ENCODE measurements around the gene TUBA3E. TPM values are rescaled to one million over a fixed set of nuclear protein-coding genes. Genes with fewer than 3 reads are reported as not detected.
"Not testable (repeated sequence)": the region's sequence is repeated elsewhere in the genome, so short reads cannot be mapped to it uniquely, and the experiment has no call there.

Gene TUBA3E
- total RNA-seq, 2 experiments from 2014 or later: not detected

- POLR2A ChIA-PET: not testable (repeated sequence)
These were observed 9.3 kb downstream of the TUBA3E start for GRCh38 chr2:130188958-130189357.

GRCh38 chr2:130187859-130188792, 10.1 kb downstream of the TUBA3E start:
- POLR2A ChIA-PET; H3K9me3 Mint-ChIP-seq (ENCODE audit: low read depth): not testable (repeated sequence)

More at GRCh38 chr2:130188958-130189357, 9.3 kb downstream of the TUBA3E start:
- CTCF ChIA-PET; ATAC-seq; H3K27ac Mint-ChIP-seq; H3K4me3 Mint-ChIP-seq; DNase-seq; H3K4me1 Mint-ChIP-seq; H3K27me3 Mint-ChIP-seq; H3K36me3 Mint-ChIP-seq (ENCODE audit: low read depth); H3K9me3 Mint-ChIP-seq (ENCODE audit: low read depth): not testable (repeated sequence)
- intact Hi-C loops (cut with DNase I, micrococcal nuclease): loop anchor here (5.0 kb wide), 1 partner anchor 1298 kb away; no protein-coding TSS in a partner anchor

DNA sequence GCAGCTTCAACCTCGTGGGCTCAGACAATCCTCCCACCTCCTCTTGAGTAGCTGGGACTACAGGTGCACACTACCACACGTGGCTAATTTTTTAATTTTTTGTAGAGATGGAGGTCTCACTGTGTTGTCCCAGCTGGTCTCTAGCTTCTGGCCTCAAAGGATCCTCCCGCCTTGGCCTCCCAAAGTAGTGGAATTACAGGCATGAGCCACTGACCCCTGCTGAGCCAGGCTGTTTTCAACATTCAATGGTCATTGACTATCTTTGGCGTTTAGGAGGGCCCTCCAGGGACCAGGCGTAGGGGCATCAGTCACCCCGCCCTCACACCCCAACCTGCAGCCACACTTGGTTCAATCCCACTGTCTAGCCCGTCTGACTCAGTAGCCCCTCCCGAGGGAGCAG, 11.0 kb downstream of the TUBA3E start:
- no peaks in the 10 kb centered on the region for H3K27me3 Mint-ChIP-seq
- peaks cover 8% of the 10 kb centered on the region for H3K4me1 Mint-ChIP-seq
- ChIA-PET POLR2A (no interaction called here), CTCF (no interaction called here)
- no peak overlapping the region for H3K4me3 Mint-ChIP-seq
- H3K36me3 Mint-ChIP-seq (ENCODE audit: low read depth): peaks cover 8% of the 10 kb centered on the region
- no peak for ATAC-seq
- no peaks in the 10 kb centered on the region for H3K9me3 Mint-ChIP-seq (ENCODE audit: low read depth)
- intact Hi-C loops (cut with DNase I, micrococcal nuclease): loop anchor here (5.0 kb wide), 1 partner anchor 1300 kb away; no protein-coding TSS in a partner anchor
- no peak for DNase-seq
- no peak overlapping the region for H3K27ac Mint-ChIP-seq

More at GRCh38 chr2:130187859-130188792, 10.1 kb downstream of the TUBA3E start:
- ATAC-seq; CTCF ChIA-PET; H3K27me3 Mint-ChIP-seq; DNase-seq; H3K4me3 Mint-ChIP-seq; H3K36me3 Mint-ChIP-seq (ENCODE audit: low read depth); H3K4me1 Mint-ChIP-seq: not testable (repeated sequence)
- peak overlapping the region; percentile 33 for H3K27ac Mint-ChIP-seq
- intact Hi-C loops (cut with DNase I, micrococcal nuclease): loop anchor here (5.0 kb wide), 1 partner anchor 1299 kb away; no protein-coding TSS in a partner anchor

DNA sequence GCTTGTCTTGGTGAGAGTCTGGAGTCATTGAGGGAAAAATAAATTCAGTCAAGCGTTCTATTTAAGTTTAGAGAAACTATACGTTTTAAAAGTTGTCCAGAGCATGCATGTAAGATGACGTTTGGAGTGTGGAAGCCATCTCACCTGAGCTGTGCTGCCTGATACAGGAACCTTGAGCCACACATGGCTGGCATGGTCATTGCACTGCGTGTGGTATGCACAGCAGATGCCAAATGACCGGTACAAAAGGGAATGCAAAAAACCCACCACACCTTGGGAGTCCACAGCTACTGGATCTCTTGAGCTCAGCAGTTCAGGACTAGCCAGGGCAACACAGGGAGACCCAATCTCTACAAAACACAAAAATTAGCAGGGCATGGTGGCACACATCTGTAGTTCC, 11.8 kb downstream of the TUBA3E start:
- intact Hi-C loops (cut with DNase I, micrococcal nuclease): loop anchor here (5.0 kb wide), 1 partner anchor 1301 kb away; no protein-coding TSS in a partner anchor
- Mint-ChIP-seq H3K27me3 (no peaks in the 10 kb centered on the region), H3K4me3 (no peak overlapping the region), H3K27ac (peak overlapping the region; percentile 24), H3K36me3 (ENCODE audit: low read depth) (peaks cover 8% of the 10 kb centered on the region), H3K9me3 (ENCODE audit: low read depth) (no peaks in the 10 kb centered on the region), H3K4me1 (peaks cover 8% of the 10 kb centered on the region)
- CTCF ChIA-PET: no interaction called here
- ATAC-seq (no peak), DNase-seq (no peak)
- POLR2A ChIA-PET: no interaction called here

- Mint-ChIP-seq H3K27me3 (no peaks in the 10 kb centered on the region), H3K4me1 (peaks cover 8% of the 10 kb centered on the region), H3K9me3 (ENCODE audit: low read depth) (no peaks in the 10 kb centered on the region), H3K27ac (no peak overlapping the region), H3K36me3 (ENCODE audit: low read depth) (peaks cover 11% of the 10 kb centered on the region), H3K4me3 (no peak overlapping the region)
- ChIA-PET POLR2A (interaction anchor here (0.6 to 1.3 kb wide), 3 partner anchors 156 to 1301 kb away, joined by 3 to 4 read pairs (median 4); a partner anchor contains a TSS), CTCF (no interaction called here)
- intact Hi-C loops (cut with DNase I, micrococcal nuclease): loop anchor here (5.0 kb wide), 1 partner anchor 1301 kb away; no protein-coding TSS in a partner anchor
- DNase-seq (no peak), ATAC-seq (no peak)
These were observed 12.3 kb downstream of the TUBA3E start for GRCh38 chr2:130185896-130186295.

- POLR2A ChIA-PET: interaction anchor here (0.6 to 1.3 kb wide), 5 partner anchors 44 to 1302 kb away, joined by 3 to 7 read pairs (median 4); a partner anchor contains a TSS
- H3K4me3 Mint-ChIP-seq: no peak overlapping the region
- H3K27me3 Mint-ChIP-seq: no peaks in the 10 kb centered on the region
- no peak for ATAC-seq
- H3K9me3 Mint-ChIP-seq (ENCODE audit: low read depth): no peaks in the 10 kb centered on the region
- CTCF ChIA-PET: no interaction called here
- peaks cover 13% of the 10 kb centered on the region for H3K36me3 Mint-ChIP-seq (ENCODE audit: low read depth)
- intact Hi-C loops (cut with DNase I, micrococcal nuclease): loop anchor here (5.0 kb wide), 1 partner anchor 1302 kb away; no protein-coding TSS in a partner anchor
- H3K4me1 Mint-ChIP-seq: peaks cover 10% of the 10 kb centered on the region
- H3K27ac Mint-ChIP-seq: no peak overlapping the region
- DNase-seq: no peak
These were observed 12.8 kb downstream of the TUBA3E start for GRCh38 chr2:130185436-130185835.

- peak overlapping the region; percentile 82 for H3K27ac Mint-ChIP-seq
- ChIA-PET POLR2A (no interaction called here), CTCF (no interaction called here)
- H3K9me3 Mint-ChIP-seq (ENCODE audit: low read depth): no peaks in the 10 kb centered on the region
- ATAC-seq (no peak), DNase-seq (no peak)
- H3K4me3 Mint-ChIP-seq: peak overlapping the region; percentile 79
- intact Hi-C loops (cut with DNase I, micrococcal nuclease): loop anchor here in 1 of 2 experiments (5.0 kb wide), 1 partner anchor 306 kb away; no protein-coding TSS in a partner anchor
- peaks cover 15% of the 10 kb centered on the region for H3K36me3 Mint-ChIP-seq (ENCODE audit: low read depth)
- H3K27me3 Mint-ChIP-seq: no peaks in the 10 kb centered on the region
- peaks cover 15% of the 10 kb centered on the region for H3K4me1 Mint-ChIP-seq
These were observed 14.5 kb downstream of the TUBA3E start for GRCh38 chr2:130183512-130184373.

- ATAC-seq (peak; percentile 3), DNase-seq (peak; percentile 35)
- Mint-ChIP-seq H3K4me1 (peaks cover 18% of the 10 kb centered on the region), H3K27ac (peak overlapping the region; percentile 82), H3K4me3 (peak overlapping the region; percentile 79), H3K36me3 (ENCODE audit: low read depth) (peaks cover 15% of the 10 kb centered on the region)
- H3K27me3 Mint-ChIP-seq; POLR2A ChIA-PET; H3K9me3 Mint-ChIP-seq (ENCODE audit: low read depth): not testable (repeated sequence)
- intact Hi-C loops (cut with DNase I, micrococcal nuclease): loop anchor here in 1 of 2 experiments (1.0 to 5.0 kb wide), 2 partner anchors 149 to 306 kb away; no protein-coding TSS in a partner anchor
- CTCF ChIA-PET: interaction anchor here (0.7 kb wide), 1 partner anchor 154 kb away, joined by 3 read pairs; no protein-coding TSS in a partner anchor
These were observed 15.3 kb downstream of the TUBA3E start for GRCh38 chr2:130182826-130183511.

DNA sequence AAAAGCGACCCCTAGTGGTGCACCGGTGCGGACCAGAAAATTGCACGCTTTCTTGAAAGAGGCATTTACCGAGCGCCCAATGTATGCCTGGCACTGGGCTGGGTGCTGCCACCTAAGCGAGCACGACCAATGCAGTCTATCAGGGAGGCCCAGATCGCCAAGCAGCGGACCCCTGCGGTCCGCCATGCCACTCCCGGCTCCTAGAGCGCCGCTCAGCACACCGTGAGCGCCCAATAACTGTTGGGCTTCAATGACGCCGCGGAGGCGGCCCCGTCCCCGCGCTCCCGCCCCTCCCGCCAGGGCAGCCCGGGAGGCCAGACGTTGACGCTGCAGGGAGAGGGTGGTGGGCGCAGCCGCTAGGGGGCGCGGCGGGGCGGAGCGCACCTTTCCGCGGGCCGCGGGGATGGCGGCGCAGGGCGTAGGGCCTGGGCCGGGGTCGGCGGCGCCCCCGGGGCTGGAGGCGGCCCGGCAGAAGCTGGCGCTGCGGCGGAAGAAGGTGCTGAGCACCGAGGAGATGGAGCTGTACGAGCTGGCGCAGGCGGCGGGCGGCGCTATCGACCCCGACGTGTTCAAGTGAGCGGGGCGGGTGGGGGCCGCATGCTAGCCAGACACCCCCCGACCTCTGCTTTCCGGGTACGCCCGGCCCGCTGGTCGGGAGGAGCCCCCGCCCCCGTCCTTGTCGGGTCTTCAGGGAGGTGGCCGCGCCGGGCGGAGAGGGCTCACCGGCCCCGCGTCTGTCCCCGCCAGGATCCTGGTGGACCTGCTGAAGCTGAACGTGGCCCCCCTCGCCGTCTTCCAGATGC, 16.2 kb downstream of the TUBA3E start, which contains the start of gene MZT2B:
Gene MZT2B, plus strand, starts transcription at position 383 of the 803 bp plus-strand sequence. Its CDS starts 21 bp downstream, at position 404.
- H3K9me3 Mint-ChIP-seq (ENCODE audit: low read depth); H3K27me3 Mint-ChIP-seq: not testable (repeated sequence)
- CTCF ChIA-PET: interaction anchor here (0.7 to 2.4 kb wide), 6 partner anchors 149 to 160 kb away, joined by 3 to 13 read pairs (median 6); partner anchors contain the start of gene IMP4
- H3K27ac Mint-ChIP-seq: peak within 1 kb of the TSS; percentile 90
- ATAC-seq: peak; percentile 82
- peaks cover 22% of the 10 kb centered on the region for H3K4me1 Mint-ChIP-seq
- peak; percentile 95 for DNase-seq
- peaks cover 18% of the 10 kb centered on the region for H3K36me3 Mint-ChIP-seq (ENCODE audit: low read depth)
- intact Hi-C loops (cut with DNase I, micrococcal nuclease): loop anchor here (1.0 to 5.0 kb wide), 9 partner anchors 37 to 643 kb away; partner anchors contain the start of genes CCDC74B (in 1 of the 2), IMP4 (in 1 of the 2) and PTPN18 (in 1 of the 2)
- H3K4me3 Mint-ChIP-seq: peak within 1 kb of the TSS; percentile 95
- POLR2A ChIA-PET: interaction anchor here (0.6 to 1.0 kb wide), 4 partner anchors 11 to 1311 kb away, joined by 3 to 7 read pairs (median 4); partner anchors contain the start of gene IMP4
